GM12872 (cell line): Measurements from ENCODE around the gene SLC32A1.

Experiments used
- TF ChIP-seq, protein P1 (sequence below): IDR thresholded peaks from 3 replicates; pipeline ENCODE4 v1.5.1; 2011; ENCODE audit warnings: low read depth, mild to moderate bottlenecking, low read length, moderate library complexity; ENCODE audit not compliant: insufficient read depth

SLC32A1 gene

DNA sequence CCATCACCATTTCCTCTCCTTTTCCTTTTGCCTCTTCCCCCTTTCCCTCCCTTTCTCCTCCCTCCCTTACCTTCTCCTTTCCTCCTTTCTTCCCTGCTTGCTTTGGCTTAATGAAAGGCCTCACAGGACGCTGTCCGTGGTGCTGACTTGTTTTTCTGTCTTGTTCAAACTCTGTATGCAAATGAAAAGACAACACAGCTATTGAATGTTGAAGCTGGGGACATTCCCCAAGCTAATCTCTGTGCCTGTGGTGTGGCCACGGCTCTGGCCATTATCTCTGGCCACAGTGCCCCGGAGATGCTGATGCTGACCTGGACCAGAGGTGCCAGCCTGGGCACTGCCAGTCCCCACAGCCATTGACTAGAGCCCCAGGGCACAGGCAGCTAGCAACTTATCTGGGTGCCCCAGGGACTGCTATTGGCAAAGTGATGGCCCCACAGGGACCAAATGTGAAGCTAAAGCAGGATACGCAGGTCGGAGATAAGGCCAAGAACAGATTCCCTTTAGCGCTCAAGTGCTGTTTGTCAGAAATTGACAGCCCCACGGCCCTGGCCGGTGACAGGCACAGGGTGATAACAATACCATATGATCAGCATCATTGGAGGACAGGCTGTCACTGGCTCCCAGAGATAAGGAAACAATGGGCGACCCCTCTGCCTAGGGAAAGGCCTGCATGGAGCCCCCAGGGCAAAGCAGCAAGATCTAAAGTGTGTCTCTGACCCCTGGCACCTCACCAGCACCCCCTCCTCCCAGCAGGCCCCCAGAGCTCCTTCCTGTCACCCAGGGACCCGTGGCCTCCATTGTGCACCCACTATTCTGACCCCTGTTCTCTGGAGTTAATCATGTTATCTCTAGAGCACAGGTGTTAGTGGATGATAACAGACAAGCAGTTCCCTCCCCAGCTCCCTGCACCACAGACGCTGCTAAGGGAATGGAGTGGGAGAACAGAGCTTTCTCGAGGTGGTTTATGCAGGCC lies 31.6 kb upstream of the SLC32A1 start:
- TF ChIP-seq, protein P1, sequence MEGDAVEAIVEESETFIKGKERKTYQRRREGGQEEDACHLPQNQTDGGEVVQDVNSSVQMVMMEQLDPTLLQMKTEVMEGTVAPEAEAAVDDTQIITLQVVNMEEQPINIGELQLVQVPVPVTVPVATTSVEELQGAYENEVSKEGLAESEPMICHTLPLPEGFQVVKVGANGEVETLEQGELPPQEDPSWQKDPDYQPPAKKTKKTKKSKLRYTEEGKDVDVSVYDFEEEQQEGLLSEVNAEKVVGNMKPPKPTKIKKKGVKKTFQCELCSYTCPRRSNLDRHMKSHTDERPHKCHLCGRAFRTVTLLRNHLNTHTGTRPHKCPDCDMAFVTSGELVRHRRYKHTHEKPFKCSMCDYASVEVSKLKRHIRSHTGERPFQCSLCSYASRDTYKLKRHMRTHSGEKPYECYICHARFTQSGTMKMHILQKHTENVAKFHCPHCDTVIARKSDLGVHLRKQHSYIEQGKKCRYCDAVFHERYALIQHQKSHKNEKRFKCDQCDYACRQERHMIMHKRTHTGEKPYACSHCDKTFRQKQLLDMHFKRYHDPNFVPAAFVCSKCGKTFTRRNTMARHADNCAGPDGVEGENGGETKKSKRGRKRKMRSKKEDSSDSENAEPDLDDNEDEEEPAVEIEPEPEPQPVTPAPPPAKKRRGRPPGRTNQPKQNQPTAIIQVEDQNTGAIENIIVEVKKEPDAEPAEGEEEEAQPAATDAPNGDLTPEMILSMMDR, result no peak

DNA sequence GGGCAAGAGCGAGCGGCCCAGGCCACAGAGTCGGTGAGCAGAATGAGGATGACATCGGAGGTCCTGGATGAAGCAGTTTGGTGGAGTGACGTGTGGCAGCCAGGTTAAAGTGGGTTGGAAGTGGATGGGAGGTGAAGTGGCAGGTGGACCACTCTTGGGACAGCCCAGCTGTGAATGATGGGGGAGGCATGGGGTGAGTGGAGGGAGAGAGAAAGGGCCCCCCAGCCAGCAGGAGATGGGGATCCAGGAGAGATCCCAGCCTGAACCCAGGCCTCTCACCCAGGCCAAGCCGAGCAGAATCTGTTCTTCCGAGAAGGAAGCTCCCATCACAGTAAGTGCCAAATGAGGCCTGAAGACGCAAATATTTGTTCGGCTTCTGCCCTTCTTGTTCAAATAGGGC lies 27.0 kb upstream of the SLC32A1 start:
- TF ChIP-seq, protein P1, result no peak

DNA sequence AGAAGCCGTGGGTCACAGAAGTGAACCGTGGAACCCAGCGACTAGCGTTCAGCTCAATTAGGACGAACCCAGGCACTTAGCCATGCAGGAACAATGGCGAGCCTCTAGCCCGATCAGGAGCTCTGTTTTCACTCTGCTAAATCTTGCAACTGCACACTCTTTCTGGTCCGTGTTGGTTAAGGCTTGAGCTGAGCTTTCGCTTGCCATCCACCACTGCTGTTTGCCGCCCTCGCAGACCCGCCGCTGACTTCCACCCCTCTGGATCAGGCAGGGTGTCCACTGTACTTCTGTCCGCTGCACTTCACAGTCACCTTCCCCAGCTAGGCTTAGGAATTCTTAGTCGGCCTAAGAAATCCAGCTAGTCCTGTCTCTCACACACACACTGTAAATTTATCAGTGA lies 25.7 kb upstream of the SLC32A1 start:
- TF ChIP-seq, protein P1, result no peak

DNA sequence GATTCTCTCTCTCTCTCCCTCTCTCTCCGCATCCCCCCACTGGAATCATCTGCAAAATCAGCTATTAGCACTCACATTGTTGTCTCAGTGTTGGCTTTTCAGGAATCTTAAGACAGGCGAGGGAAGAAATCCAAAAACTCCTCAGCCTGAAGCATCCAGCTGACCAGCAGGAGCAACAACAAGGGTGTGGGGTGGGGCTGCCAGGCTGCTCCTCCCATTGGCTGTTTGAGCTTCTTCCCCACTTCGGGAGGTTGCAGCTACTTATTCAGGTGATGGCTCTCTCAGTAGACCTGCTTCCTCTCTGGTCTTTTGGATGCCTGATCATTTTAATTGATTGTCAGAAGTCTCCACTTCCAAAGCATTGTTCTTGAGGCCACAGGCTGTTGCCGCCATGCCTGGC lies 24.1 kb upstream of the SLC32A1 start:
- TF ChIP-seq, protein P1, result no peak

DNA sequence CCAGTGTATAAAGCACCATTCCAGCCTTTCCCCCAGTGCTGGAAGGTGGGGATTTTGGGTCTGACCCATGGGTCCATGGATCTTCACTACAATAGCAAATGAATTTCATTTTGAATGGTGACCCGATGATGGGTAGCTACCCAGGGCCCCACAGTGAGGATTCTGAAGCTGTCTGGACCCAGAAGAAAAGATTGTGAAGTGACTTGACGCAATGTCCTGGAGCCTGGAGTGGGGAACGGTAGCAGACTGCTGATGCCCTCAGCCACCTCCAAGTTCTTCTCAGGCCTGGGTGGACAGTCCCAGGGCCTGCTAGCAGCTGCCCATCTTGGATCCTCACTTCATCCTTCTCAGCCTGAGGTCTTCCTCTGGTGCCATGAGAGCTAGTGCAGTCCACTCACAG lies 23.4 kb upstream of the SLC32A1 start:
- TF ChIP-seq, protein P1, result no peak

DNA sequence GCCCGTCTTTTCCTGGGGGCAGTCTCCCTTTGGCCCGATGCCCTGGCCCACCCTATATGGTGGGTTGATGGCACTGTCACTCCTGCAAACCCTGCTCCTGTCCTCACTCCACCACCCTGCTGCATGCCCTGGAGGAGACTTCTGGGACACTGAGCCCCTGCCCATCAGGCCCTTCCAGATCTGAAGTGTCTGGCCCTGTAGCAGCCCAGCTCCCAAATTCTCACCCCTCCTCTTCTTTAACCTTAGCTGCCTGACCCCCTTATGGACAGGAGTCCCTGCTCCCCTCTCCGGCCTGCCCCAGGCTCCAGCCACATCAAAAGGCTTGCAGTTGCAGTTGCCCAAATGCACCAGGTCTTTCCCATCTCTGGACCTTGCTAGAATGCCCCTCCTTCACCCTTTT lies 20.8 kb upstream of the SLC32A1 start:
- TF ChIP-seq, protein P1, result no peak

DNA sequence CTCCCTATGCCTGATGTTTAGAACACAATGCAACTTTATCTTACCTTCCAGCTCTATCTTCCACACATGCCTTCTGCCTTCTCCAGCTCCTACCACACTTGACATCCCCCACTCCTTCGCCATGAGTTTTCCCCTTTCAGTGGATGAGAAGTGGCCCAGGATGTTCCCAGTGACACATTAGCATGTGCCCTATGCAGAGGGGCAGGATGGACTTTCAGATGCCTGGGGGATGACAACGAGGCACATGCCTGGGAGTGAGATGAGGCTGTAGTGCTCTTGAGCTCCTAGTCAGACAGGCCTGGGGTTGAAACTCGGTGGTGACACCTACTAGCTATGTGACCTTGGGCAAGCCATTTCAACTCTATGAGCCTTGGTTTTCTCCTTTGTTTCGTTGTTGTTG lies 20.1 kb upstream of the SLC32A1 start:
- TF ChIP-seq, protein P1, result no peak
